Caco-2 (cell line): Measurements from ENCODE around the gene SLC12A9. TPM values are rescaled to one million over a fixed set of nuclear protein-coding genes. Genes with fewer than 3 reads are reported as not detected.

Source experiments
- BruUV-seq: library from RNA; stranded (reverse); fragments of 400-500 nt; replicated peaks from 2 replicates; lab custom pipeline; 2021; lab: Mats Ljungman, UMichigan
- CTCF ChIA-PET: fragments of 300-600 bp; sonication (Branson Sonifier 250); formaldehyde crosslinking; loops from one replicate; lab custom pipeline; 2022; ENCODE audit warnings: antibody characterized with exemption; lab: Charles Lee
- POLR2A ChIA-PET: fragments of 300-600 bp; sonication (Branson Sonifier 250); formaldehyde crosslinking; loops from one replicate; lab custom pipeline; 2022; ENCODE audit warnings: antibody characterized with exemption; lab: Charles Lee
- DNase-seq, 2 experiments: peaks; one replicate each; pipeline versions ENCODE4 v3.0.0 to v3.0.0-alpha.2; 2020 to 2022
- H3K27me3 ChIP-seq: replicated peaks from 2 replicates; pipeline ENCODE4 v1.6.0; 2011; ENCODE audit warnings: low read length; ENCODE audit not compliant: control insufficient read depth, insufficient read depth
- H3K36me3 ChIP-seq: 2 replicates; pipeline ENCODE4 v1.5.1; 2011; ENCODE audit warnings: low read length; ENCODE audit not compliant: control insufficient read depth, insufficient read depth
- H3K4me1 ChIP-seq: fragments of 250-450 bp; sonication (Bioruptor Pico); 2 replicates; pipeline ENCODE4 v1.5.1; 2020; ENCODE audit warnings: mild to moderate bottlenecking
- H3K4me3 ChIP-seq: 2 replicates; pipeline ENCODE4 v1.5.1; 2011; ENCODE audit warnings: low read depth, mild to moderate bottlenecking, control low read depth, low read length
- H3K9me3 ChIP-seq: fragments of 250-450 bp; sonication (Bioruptor Pico); 2 replicates; pipeline ENCODE4 v1.5.1; 2020; ENCODE audit warnings: mild to moderate bottlenecking, moderate library complexity
- H3K27ac Mint-ChIP-seq: one replicate; pipeline ENCODE4 v1.8.0; 2022; ENCODE audit warnings: mixed read lengths; ENCODE audit not compliant: unreplicated experiment
- H3K27me3 Mint-ChIP-seq: one replicate; pipeline ENCODE4 v1.8.0; 2022; ENCODE audit warnings: mixed read lengths; ENCODE audit not compliant: insufficient read depth, unreplicated experiment
- H3K36me3 Mint-ChIP-seq: one replicate; pipeline ENCODE4 v1.8.0; 2022; ENCODE audit warnings: mild to moderate bottlenecking, mixed read lengths; ENCODE audit not compliant: insufficient read depth, unreplicated experiment
- H3K4me1 Mint-ChIP-seq: one replicate; pipeline ENCODE4 v1.8.0; 2022; ENCODE audit warnings: low read depth, mixed read lengths; ENCODE audit not compliant: unreplicated experiment
- H3K4me3 Mint-ChIP-seq: one replicate; pipeline ENCODE4 v1.8.0; 2022; ENCODE audit warnings: mild to moderate bottlenecking, moderate library complexity, mixed read lengths; ENCODE audit not compliant: unreplicated experiment
- H3K9me3 Mint-ChIP-seq: one replicate; pipeline ENCODE4 v1.8.0; 2022; ENCODE audit warnings: mixed read lengths; ENCODE audit not compliant: unreplicated experiment
- CTCF ChIP-seq, 2 experiments: fragments of 200-600 bp in 1 of 2; IDR thresholded peaks; 1 replicate in 1 of 2; 2 replicates in 1 of 2; pipeline versions ENCODE4 v1.5.1 to v1.8.0; 2011 to 2022; ENCODE audit warnings: antibody characterized with exemption in 1 of 2, control low read depth in 1 of 2, inconsistent platforms in 1 of 2, low read depth in 1 of 2, low read length in 1 of 2, mild to moderate bottlenecking in 1 of 2, moderate library complexity in 1 of 2; ENCODE audit not compliant: insufficient read depth in 1 of 2, severe bottlenecking in 1 of 2, unreplicated experiment in 1 of 2
- intact Hi-C: fragments of 100-400 bp; cut with micrococcal nuclease; formaldehyde crosslinking; loops from one replicate; pipeline ENCODE4 v1.10.0; 2022; ENCODE audit not compliant: unreplicated experiment
- total RNA-seq: library from RNA; stranded (reverse); gene quantifications from 2 replicates; pipeline ENCODE4 v1.2.3, GENCODE V29; 2022

SLC12A9 gene
- total RNA-seq, 1 experiment from 2014 or later: 60.7 TPM

GRCh38 chr7:100837099-100837836 lies 15.2 kb upstream of the SLC12A9 start:
- Mint-ChIP-seq H3K4me1 (peaks cover 35% of the 10 kb centered on the region), H3K9me3 (no peaks in the 10 kb centered on the region), H3K27me3 (no peaks in the 10 kb centered on the region), H3K4me3 (peak overlapping the region; percentile 39), H3K36me3 (peaks cover 5% of the 10 kb centered on the region), H3K27ac (peak overlapping the region; percentile 85)
- TSS peak; percentile 74 for BruUV-seq
- no peaks in the 10 kb centered on the region for H3K9me3 ChIP-seq
- no peak for TF ChIP-seq CTCF (IDR thresholded peaks at IDR 0.05; ENCODE audit: insufficient read depth in 1 of 2, low read depth in 1 of 2, low read length in 1 of 2, severe bottlenecking in 1 of 2, unreplicated experiment in 1 of 2)
- no peaks in the 10 kb centered on the region for H3K27me3 ChIP-seq
- H3K4me1 ChIP-seq: peaks cover 13% of the 10 kb centered on the region
- H3K36me3 ChIP-seq: no peaks in the 10 kb centered on the region
- peak overlapping the region; percentile 42 for H3K4me3 ChIP-seq
- intact Hi-C loops: loop anchor here (1.0 kb wide), 1 partner anchor 15 kb away; the partner anchor contains the start of gene SLC12A9
- DNase-seq: peak; percentile 92 to 93
- ChIA-PET CTCF (interaction anchor here (0.6 to 2.8 kb wide), 4 partner anchors 10 to 380 kb away, joined by 3 to 17 read pairs (median 6); partner anchors contain the start of genes EPHB4, PLOD3, POP7 and SLC12A9), POLR2A (interaction anchor here (2.7 kb wide), 1 partner anchor 10 kb away, joined by 18 read pairs; the partner anchor contains the start of gene EPHB4)

DNA sequence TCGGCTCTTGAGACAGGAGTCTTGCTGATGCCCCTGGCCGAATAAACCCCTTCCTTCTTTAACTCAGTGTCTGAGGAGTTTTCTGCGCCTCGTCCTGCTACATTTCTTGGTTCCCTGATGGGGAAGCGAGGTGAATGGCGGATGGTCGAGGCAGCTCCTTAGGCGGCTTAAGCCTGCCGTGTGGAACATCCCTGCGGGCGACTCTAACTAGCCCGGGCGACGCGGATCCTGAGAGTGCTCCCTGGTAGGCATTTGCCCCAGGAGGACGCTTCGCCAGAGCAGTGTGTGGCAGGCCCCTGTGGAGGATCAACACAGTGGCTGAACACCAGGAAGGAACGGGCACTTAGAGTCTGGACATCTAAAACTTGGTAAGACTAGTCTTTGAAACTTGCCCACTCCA lies 13.2 kb upstream of the SLC12A9 start:
- no peaks in the 10 kb centered on the region for H3K36me3 ChIP-seq
- H3K27me3 ChIP-seq: no peaks in the 10 kb centered on the region
- Mint-ChIP-seq H3K9me3 (no peaks in the 10 kb centered on the region), H3K36me3 (peaks cover 5% of the 10 kb centered on the region), H3K4me3 (no peak overlapping the region), H3K27ac (no peak overlapping the region), H3K27me3 (no peaks in the 10 kb centered on the region), H3K4me1 (peaks cover 26% of the 10 kb centered on the region)
- peaks cover 10% of the 10 kb centered on the region for H3K4me1 ChIP-seq
- no TSS peak for BruUV-seq
- TF ChIP-seq CTCF (IDR thresholded peaks at IDR 0.05; ENCODE audit: insufficient read depth in 1 of 2, low read depth in 1 of 2, low read length in 1 of 2, severe bottlenecking in 1 of 2, unreplicated experiment in 1 of 2): no peak
- POLR2A ChIA-PET: no interaction called here
- H3K4me3 ChIP-seq: no peak overlapping the region
- CTCF ChIA-PET: no interaction called here
- H3K9me3 ChIP-seq: no peaks in the 10 kb centered on the region
- no peak for DNase-seq
- intact Hi-C loops: no loop called here

- H3K27ac Mint-ChIP-seq: no peak overlapping the region
- peaks cover 5% of the 10 kb centered on the region for H3K36me3 Mint-ChIP-seq
- Histone ChIP-seq H3K27me3 (no peaks in the 10 kb centered on the region), H3K4me1 (peaks cover 10% of the 10 kb centered on the region), H3K9me3 (no peaks in the 10 kb centered on the region), H3K36me3 (no peaks in the 10 kb centered on the region), H3K4me3 (no peak overlapping the region)
- H3K9me3 Mint-ChIP-seq: no peaks in the 10 kb centered on the region
- H3K27me3 Mint-ChIP-seq: no peaks in the 10 kb centered on the region
- no TSS peak for BruUV-seq
- peaks cover 20% of the 10 kb centered on the region for H3K4me1 Mint-ChIP-seq
- CTCF ChIA-PET: interaction anchor here (0.7 kb wide), 1 partner anchor 1563 kb away, joined by 4 read pairs; no protein-coding TSS in a partner anchor
- no peak for DNase-seq
- POLR2A ChIA-PET: no interaction called here
- intact Hi-C loops: no loop called here
- H3K4me3 Mint-ChIP-seq: no peak overlapping the region
- TF ChIP-seq CTCF (IDR thresholded peaks at IDR 0.05; ENCODE audit: insufficient read depth in 1 of 2, low read depth in 1 of 2, low read length in 1 of 2, severe bottlenecking in 1 of 2, unreplicated experiment in 1 of 2): no peak
Measured at GRCh38 chr7:100840470-100841100, 11.9 kb upstream of the SLC12A9 start.
